Activated CD4-positive, alpha-beta T cell treated with anti-CD3 and anti-CD28 coated beads for 36 hours (primary cell): ENCODE results near the gene IL6ST. TPM values are rescaled to one million over a fixed set of nuclear protein-coding genes. Genes with fewer than 3 reads are reported as not detected.

Experiments
- ATAC-seq: fragments of 200-7000 bp; cut with Tn5 transposase; one replicate; pipeline ENCODE4 v1.10.0; 2021; ENCODE audit warnings: mild to moderate bottlenecking, moderate library complexity
- CTCF ChIA-PET: fragments of 350-600 bp; sonication (Branson Sonifier 250); formaldehyde crosslinking; loops from one replicate; lab custom pipeline; 2021; ENCODE audit warnings: antibody characterized with exemption; lab: Charles Lee
- POLR2A ChIA-PET: fragments of 350-600 bp; sonication (Branson Sonifier 250); formaldehyde crosslinking; loops from one replicate; lab custom pipeline; 2021; ENCODE audit warnings: antibody characterized with exemption, inconsistent platforms; lab: Charles Lee
- DNase-seq: peaks from one replicate; pipeline ENCODE4 v3.0.0-alpha.2; 2020
- H3K27ac Mint-ChIP-seq: one replicate; pipeline ENCODE4 v1.8.0; 2021; ENCODE audit warnings: mixed read lengths
- H3K27me3 Mint-ChIP-seq: one replicate; pipeline ENCODE4 v1.8.0; 2021; ENCODE audit warnings: mixed read lengths
- H3K36me3 Mint-ChIP-seq: one replicate; pipeline ENCODE4 v1.8.0; 2021; ENCODE audit warnings: low read depth, mixed read lengths
- H3K4me1 Mint-ChIP-seq: one replicate; pipeline ENCODE4 v1.8.0; 2021; ENCODE audit warnings: mixed read lengths
- H3K4me3 Mint-ChIP-seq: one replicate; pipeline ENCODE4 v1.8.0; 2021; ENCODE audit warnings: mild to moderate bottlenecking, moderate library complexity, mixed read lengths
- H3K9me3 Mint-ChIP-seq: one replicate; pipeline ENCODE4 v1.8.0; 2021; ENCODE audit warnings: low read depth, mixed read lengths
- intact Hi-C, 2 experiments: fragments of 100-400 bp; cut with DNase I in 1 of 2; cut with micrococcal nuclease in 1 of 2; formaldehyde crosslinking; loops; one replicate each; pipeline versions ENCODE4 v1.14.2 to v1.15.1; 2022 to 2024; cut with DNase I, micrococcal nuclease
- total RNA-seq, 2 experiments: library from RNA; stranded (reverse); gene quantifications; one replicate each; pipeline ENCODE4 v1.2.3, GENCODE V29; 2021

IL6ST gene
- total RNA-seq, 2 experiments from 2014 or later = 57.1 to 64.4 TPM

DNA sequence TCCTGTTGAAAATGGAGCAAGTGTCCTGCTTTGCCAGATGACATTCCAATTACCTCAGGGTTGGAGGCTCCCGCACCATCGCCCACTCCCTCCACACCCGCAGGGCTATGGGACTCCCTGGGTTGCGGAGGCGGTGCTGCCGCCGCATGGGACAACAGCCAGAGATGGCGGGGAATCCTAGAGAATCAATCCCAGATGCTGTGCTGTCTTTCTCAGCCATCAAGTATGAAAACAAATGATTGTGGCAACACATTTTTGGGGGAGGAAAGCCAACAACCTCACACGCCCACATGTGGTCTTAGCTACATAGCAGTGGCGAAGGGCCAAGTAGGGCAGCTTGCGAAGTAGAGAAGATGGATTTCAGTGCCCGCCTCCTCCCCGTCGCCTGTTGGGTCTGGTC is 96.9 kb downstream of the IL6ST start:
- ChIA-PET POLR2A (no interaction called here), CTCF (interaction anchor here (0.6 to 2.1 kb wide), 3 partner anchors 10 to 308 kb away, joined by 3 to 7 read pairs (median 3); no protein-coding TSS in a partner anchor)
- peak; percentile 27 for DNase-seq
- intact Hi-C loops = no loop called here
- H3K4me3 Mint-ChIP-seq = no peak overlapping the region
- no peaks in the 10 kb centered on the region for H3K36me3 Mint-ChIP-seq
- no peaks in the 10 kb centered on the region for H3K9me3 Mint-ChIP-seq
- no peak for ATAC-seq
- peaks cover 24% of the 10 kb centered on the region for H3K4me1 Mint-ChIP-seq
- no peak overlapping the region for H3K27ac Mint-ChIP-seq
- peaks cover 9% of the 10 kb centered on the region for H3K27me3 Mint-ChIP-seq

DNA sequence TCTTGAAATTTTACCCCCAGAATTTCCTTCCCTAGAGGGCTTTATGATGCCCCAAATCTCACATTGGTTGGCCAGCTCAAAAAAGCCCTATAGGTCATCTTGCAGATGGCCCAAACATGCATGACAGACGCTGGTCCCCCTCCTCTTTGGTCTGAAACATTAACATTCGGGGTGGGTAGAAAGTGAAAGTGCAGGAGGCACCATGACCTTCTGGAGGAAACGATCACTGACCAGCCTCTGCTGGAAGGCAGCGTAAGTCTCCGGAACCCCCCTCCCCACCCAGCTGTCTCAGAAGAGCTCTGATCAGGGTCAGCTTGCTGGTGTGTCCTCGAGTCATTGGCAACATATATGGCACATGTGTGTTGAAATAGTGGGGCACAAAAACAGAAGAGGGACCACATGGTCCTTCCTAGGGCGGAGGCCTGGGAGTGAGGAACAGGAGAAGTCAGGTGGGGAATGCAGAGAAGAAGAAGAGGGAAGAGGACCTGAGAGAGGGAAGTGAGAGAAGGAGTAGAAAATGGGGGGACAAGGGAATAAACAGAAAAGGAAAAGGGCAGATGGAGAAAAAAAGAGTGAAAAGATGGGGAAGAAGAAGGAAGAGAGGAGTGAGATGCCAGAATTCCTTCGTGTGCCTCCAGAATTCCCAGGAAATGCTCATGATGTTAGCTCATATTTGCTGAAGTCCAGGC is 97.4 kb downstream of the IL6ST start:
- CTCF ChIA-PET = interaction anchor here (0.6 to 2.1 kb wide), 3 partner anchors 10 to 307 kb away, joined by 3 to 7 read pairs (median 3); no protein-coding TSS in a partner anchor
- no peak overlapping the region for H3K4me3 Mint-ChIP-seq
- no peaks in the 10 kb centered on the region for H3K36me3 Mint-ChIP-seq

DNA sequence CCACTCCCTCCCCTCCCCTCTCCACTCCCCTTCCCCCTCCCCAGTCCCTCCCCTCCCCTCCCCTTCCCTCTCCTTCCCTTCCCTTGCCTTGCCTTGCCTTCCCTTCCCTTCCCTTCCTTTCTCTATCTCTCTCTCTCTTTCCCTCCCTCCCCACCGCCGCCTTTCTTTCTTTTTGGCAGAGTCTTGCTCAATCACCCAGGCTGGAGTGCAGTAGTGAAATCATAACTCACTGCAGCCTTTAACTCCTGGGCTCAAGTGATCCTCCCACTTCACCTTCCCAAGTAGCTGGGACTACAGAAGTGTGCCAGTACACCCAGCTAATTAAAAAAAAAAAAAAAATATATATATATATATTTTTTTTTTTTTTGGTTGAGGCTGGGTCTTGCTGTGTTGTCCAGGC is 98.1 kb downstream of the IL6ST start:
- Mint-ChIP-seq H3K36me3 (no peaks in the 10 kb centered on the region), H3K9me3 (no peaks in the 10 kb centered on the region), H3K27ac (no peak overlapping the region), H3K4me1 (peaks cover 21% of the 10 kb centered on the region), H3K4me3 (no peak overlapping the region), H3K27me3 (peaks cover 7% of the 10 kb centered on the region)
- no peak for ATAC-seq
- intact Hi-C loops = no loop called here
- DNase-seq = no peak
- POLR2A ChIA-PET = no interaction called here
- CTCF ChIA-PET = interaction anchor here (0.7 kb wide), 1 partner anchor 446 kb away, joined by 3 read pairs; no protein-coding TSS in a partner anchor

More for the DNA sequence above, 97.4 kb downstream of the IL6ST start:
- no peak overlapping the region for H3K27ac Mint-ChIP-seq
- intact Hi-C loops = no loop called here
- no peak for ATAC-seq
- no peaks in the 10 kb centered on the region for H3K9me3 Mint-ChIP-seq
- POLR2A ChIA-PET = no interaction called here
- H3K27me3 Mint-ChIP-seq = peaks cover 9% of the 10 kb centered on the region
- H3K4me1 Mint-ChIP-seq = peaks cover 21% of the 10 kb centered on the region
- DNase-seq = no peak

DNA sequence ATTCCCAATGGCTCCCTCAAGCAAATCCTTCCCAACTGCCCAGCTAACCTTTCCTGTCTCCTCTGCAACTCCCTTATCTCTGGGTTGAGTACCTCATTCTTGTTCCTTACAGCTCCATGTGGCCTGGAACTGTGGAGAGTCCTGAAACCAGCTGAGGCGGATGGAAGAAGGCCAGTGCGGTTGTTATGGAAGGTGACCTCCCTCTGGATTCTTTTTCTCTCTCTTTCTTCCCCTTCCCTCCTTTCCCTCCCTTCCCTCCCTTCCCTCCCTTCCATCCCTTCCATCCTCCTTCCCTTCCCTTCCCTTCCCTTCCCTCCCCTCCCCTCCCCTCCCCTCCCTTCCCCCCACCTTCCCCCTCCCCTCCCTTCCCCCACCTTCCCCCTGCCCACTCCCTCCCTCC is 98.5 kb downstream of the IL6ST start:
- H3K9me3 Mint-ChIP-seq = no peaks in the 10 kb centered on the region
- H3K36me3 Mint-ChIP-seq = no peaks in the 10 kb centered on the region
- intact Hi-C loops = no loop called here
- peaks cover 21% of the 10 kb centered on the region for H3K4me1 Mint-ChIP-seq
- H3K4me3 Mint-ChIP-seq = no peak overlapping the region
- no peak for DNase-seq
- ChIA-PET CTCF (interaction anchor here (0.7 kb wide), 1 partner anchor 447 kb away, joined by 3 read pairs; no protein-coding TSS in a partner anchor), POLR2A (interaction anchor here (0.5 kb wide), 1 partner anchor 853 kb away, joined by 3 read pairs; no protein-coding TSS in a partner anchor)
- ATAC-seq = no peak
- H3K27ac Mint-ChIP-seq = no peak overlapping the region
- H3K27me3 Mint-ChIP-seq = peaks cover 7% of the 10 kb centered on the region

DNA sequence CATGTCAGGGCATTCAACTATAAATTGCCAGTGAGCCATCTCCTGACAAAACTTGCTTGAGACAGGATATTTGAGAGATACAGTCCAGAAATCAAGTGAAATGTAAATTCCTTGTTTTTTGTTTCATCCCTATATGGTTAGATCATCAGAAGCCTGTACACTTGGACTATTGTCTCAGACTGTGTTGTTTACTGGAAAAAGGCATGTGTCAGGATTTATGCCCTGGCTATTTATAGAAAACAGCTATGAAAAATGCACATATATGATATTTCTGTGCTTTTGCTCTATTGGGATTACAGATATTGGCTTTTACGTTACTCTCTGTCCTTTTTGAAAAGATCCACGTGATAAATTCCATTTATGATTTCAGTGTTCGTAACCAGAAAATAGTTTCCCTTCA is 99.4 kb downstream of the IL6ST start:
- no peak overlapping the region for H3K4me3 Mint-ChIP-seq
- intact Hi-C loops = no loop called here
- H3K36me3 Mint-ChIP-seq = no peaks in the 10 kb centered on the region
- CTCF ChIA-PET = interaction anchor here (1.3 kb wide), 1 partner anchor 26 kb away, joined by 3 read pairs; no protein-coding TSS in a partner anchor
- POLR2A ChIA-PET = no interaction called here
- no peak for DNase-seq
- no peak for ATAC-seq
- no peaks in the 10 kb centered on the region for H3K9me3 Mint-ChIP-seq
- H3K27ac Mint-ChIP-seq = no peak overlapping the region
- peaks cover 17% of the 10 kb centered on the region for H3K4me1 Mint-ChIP-seq
- peaks cover 6% of the 10 kb centered on the region for H3K27me3 Mint-ChIP-seq

DNA sequence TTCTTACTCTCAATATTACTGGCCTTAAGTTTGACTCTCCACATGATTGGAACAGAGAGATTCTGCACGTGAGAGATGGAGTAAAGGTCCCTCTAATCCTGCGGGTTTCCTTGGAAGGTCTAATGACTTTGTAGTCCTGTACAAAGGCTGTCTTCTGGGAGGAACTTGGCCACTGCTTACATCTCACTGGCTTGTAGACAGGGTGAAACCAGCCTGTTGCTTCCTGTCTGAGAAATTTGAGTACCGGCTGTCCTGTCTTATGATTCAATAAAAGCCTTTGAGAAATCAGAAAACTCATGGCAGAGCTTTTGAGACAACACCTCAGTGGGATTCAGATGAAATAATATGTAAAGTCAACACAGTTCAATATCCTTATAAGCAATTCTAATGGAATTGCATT is 100.6 kb downstream of the IL6ST start:
- peaks cover 6% of the 10 kb centered on the region for H3K4me1 Mint-ChIP-seq
- peaks cover 4% of the 10 kb centered on the region for H3K27me3 Mint-ChIP-seq
- DNase-seq (no peak), ATAC-seq (no peak)
- H3K36me3 Mint-ChIP-seq = no peaks in the 10 kb centered on the region
- no peak overlapping the region for H3K27ac Mint-ChIP-seq
- no peak overlapping the region for H3K4me3 Mint-ChIP-seq
- no peaks in the 10 kb centered on the region for H3K9me3 Mint-ChIP-seq
- ChIA-PET POLR2A (no interaction called here), CTCF (interaction anchor here (1.0 to 1.3 kb wide), 3 partner anchors 14 to 27 kb away, joined by 3 to 4 read pairs (median 4); no protein-coding TSS in a partner anchor)
- intact Hi-C loops = no loop called here

DNA sequence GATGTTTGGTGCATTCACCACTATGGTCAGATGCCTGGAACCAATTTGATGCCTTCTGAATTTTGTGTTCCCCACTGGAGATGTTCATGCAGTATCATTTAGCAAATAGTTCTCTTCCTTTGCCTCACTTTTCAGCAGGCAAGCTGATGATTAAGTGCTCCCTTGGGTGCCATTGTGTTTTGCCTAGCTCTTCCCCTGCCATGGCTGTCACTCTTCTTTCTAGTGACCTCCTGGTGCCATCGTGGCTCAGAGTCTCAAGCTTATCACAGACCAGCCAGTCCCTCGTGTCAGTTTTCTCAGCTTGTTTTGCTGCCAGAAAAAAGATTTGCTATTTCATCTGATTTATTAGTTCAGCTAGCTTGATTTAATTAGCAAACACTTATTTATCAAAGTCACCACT is 102.3 kb downstream of the IL6ST start:
- Mint-ChIP-seq H3K9me3 (no peaks in the 10 kb centered on the region), H3K36me3 (no peaks in the 10 kb centered on the region), H3K27ac (no peak overlapping the region), H3K4me1 (peaks cover 10% of the 10 kb centered on the region), H3K27me3 (peaks cover 2% of the 10 kb centered on the region), H3K4me3 (no peak overlapping the region)
- POLR2A ChIA-PET = no interaction called here
- DNase-seq (no peak), ATAC-seq (no peak)
- intact Hi-C loops = no loop called here
- CTCF ChIA-PET = interaction anchor here (0.7 kb wide), 1 partner anchor 43 kb away, joined by 3 read pairs; no protein-coding TSS in a partner anchor

DNA sequence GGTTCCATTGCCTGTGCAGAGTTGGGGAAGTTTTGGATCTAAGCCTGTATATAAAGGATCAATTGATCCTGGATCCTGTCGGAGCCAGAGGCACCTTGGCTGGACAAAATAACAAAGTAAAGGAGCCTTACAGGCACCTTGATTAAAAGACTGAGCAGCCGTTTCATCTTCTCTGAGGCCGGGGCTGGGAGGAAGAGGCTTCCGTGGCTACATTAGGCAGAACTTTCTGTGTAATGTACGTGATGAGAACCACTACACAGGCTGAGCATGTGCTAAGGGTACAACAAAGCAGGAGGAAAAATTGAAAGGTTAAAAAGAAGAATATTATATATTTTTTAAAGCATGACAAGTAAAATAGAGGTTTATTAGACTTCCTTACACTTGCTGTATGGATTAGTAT is 106.6 kb downstream of the IL6ST start:
- H3K9me3 Mint-ChIP-seq = no peaks in the 10 kb centered on the region
- peaks cover 4% of the 10 kb centered on the region for H3K27me3 Mint-ChIP-seq
- ATAC-seq = no peak
- ChIA-PET POLR2A (no interaction called here), CTCF (interaction anchor here (0.7 to 1.1 kb wide), 3 partner anchors 14 to 212 kb away, joined by 3 to 5 read pairs (median 3); no protein-coding TSS in a partner anchor)
- H3K36me3 Mint-ChIP-seq = no peaks in the 10 kb centered on the region
- H3K4me3 Mint-ChIP-seq = no peak overlapping the region
- H3K27ac Mint-ChIP-seq = no peak overlapping the region
- intact Hi-C loops = no loop called here
- peaks cover 4% of the 10 kb centered on the region for H3K4me1 Mint-ChIP-seq
- no peak for DNase-seq

DNA sequence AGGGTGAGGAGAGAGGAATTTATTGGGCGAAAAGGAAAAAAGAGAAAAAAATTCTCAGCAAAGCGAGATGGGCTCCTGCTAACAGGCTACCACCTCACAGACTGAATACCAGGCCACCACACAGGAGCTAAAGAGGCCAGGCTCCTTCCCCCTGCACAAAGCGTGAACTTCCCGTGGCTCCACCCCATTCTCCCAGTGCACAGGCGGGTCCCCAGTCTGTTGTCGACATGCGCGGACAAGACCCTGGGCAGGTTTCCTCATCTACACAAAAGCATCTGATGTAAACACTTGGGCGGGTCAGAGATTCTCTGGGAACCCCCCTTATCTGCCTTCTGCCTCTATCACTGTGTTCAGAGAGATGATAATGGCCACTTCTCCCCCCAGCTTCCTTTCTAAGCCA is 109.4 kb downstream of the IL6ST start:
- H3K27me3 Mint-ChIP-seq = peaks cover 4% of the 10 kb centered on the region
- H3K4me1 Mint-ChIP-seq = peaks cover 4% of the 10 kb centered on the region
- POLR2A ChIA-PET = no interaction called here
- CTCF ChIA-PET = interaction anchor here (0.6 to 1.2 kb wide), 2 partner anchors 16 to 184 kb away, joined by 3 read pairs; no protein-coding TSS in a partner anchor
- ATAC-seq (no peak), DNase-seq (no peak)
- H3K4me3 Mint-ChIP-seq = no peak overlapping the region
- intact Hi-C loops = no loop called here
- no peak overlapping the region for H3K27ac Mint-ChIP-seq
- no peaks in the 10 kb centered on the region for H3K9me3 Mint-ChIP-seq
- no peaks in the 10 kb centered on the region for H3K36me3 Mint-ChIP-seq

Other genes with a start within 250 kb of the IL6ST start
- gene IL31RA, start 143.6 kb downstream of the IL6ST start, total RNA-seq = not detected
- 1 to 10 TPM; 3.7 to 5.7 TPM for gene ANKRD55, start 238.4 kb upstream of the IL6ST start, total RNA-seq